GM19328 (cell line): ENCODE data around the gene MEPE.

ENCODE experiments used
- ATAC-seq: cut with Tn5 transposase; IDR thresholded peaks from one replicate; pipeline ENCODE4 v1.9.1; 2021; ENCODE audit warnings: mild to moderate bottlenecking, moderate library complexity; ENCODE audit not compliant: unreplicated experiment

Gene MEPE

GRCh38 chr4:87840149-87840548 lies 7.4 kb downstream of the MEPE start:
- no peak for ATAC-seq

GRCh38 chr4:87843936-87844335 lies 11.2 kb downstream of the MEPE start:
- no peak for ATAC-seq

- ATAC-seq = no peak
Observed at GRCh38 chr4:87844452-87844851, 11.7 kb downstream of the MEPE start.

GRCh38 chr4:87846226-87846625 lies 13.5 kb downstream of the MEPE start:
- ATAC-seq = no peak

- ATAC-seq = peak; percentile 80
Observed at GRCh38 chr4:87848622-87849351, 16.0 kb downstream of the MEPE start.

GRCh38 chr4:87849612-87850011 lies 16.8 kb downstream of the MEPE start:
- no peak for ATAC-seq

GRCh38 chr4:87851332-87851731 lies 18.6 kb downstream of the MEPE start:
- no peak for ATAC-seq

GRCh38 chr4:87851953-87852352 lies 19.2 kb downstream of the MEPE start:
- ATAC-seq = no peak

- no peak for ATAC-seq
Observed at GRCh38 chr4:87853108-87853507, 20.3 kb downstream of the MEPE start.

- ATAC-seq = no peak
Observed at GRCh38 chr4:87853891-87854290, 21.1 kb downstream of the MEPE start.

GRCh38 chr4:87855559-87855958 lies 22.8 kb downstream of the MEPE start:
- no peak for ATAC-seq

- ATAC-seq = no peak
Observed at GRCh38 chr4:87856816-87857215, 24.0 kb downstream of the MEPE start.

- no peak for ATAC-seq
Observed at GRCh38 chr4:87857789-87858188, 25.0 kb downstream of the MEPE start.

GRCh38 chr4:87862236-87862635 lies 29.5 kb downstream of the MEPE start:
- no peak for ATAC-seq

- ATAC-seq = no peak
Observed at GRCh38 chr4:87863486-87863885, 30.7 kb downstream of the MEPE start.

GRCh38 chr4:87864321-87864720 lies 31.6 kb downstream of the MEPE start:
- no peak for ATAC-seq

GRCh38 chr4:87865288-87865687 lies 32.5 kb downstream of the MEPE start:
- ATAC-seq = no peak

- no peak for ATAC-seq
Observed at GRCh38 chr4:87865960-87866598, 33.3 kb downstream of the MEPE start.

GRCh38 chr4:87868522-87868921 lies 35.8 kb downstream of the MEPE start:
- no peak for ATAC-seq

- ATAC-seq = no peak
Observed at GRCh38 chr4:87872028-87872427, 39.3 kb downstream of the MEPE start.

- no peak for ATAC-seq
Observed at GRCh38 chr4:87875191-87875590, 42.4 kb downstream of the MEPE start.

GRCh38 chr4:87880106-87880505 lies 47.3 kb downstream of the MEPE start:
- no peak for ATAC-seq

- ATAC-seq = no peak
Observed at GRCh38 chr4:87881115-87881514, 48.3 kb downstream of the MEPE start.
